Endodermal cell (in vitro differentiated cells): Measurements from ENCODE around the gene RBP4. TPM values are rescaled to one million over a fixed set of nuclear protein-coding genes. Genes with fewer than 3 reads are reported as not detected.
A peak's percentile ranks its signal among the peaks of the same experiment; 100 is the strongest.

Experiments used
- DNase-seq: peaks from one replicate; pipeline ENCODE4 v3.0.0-alpha.2; 2017
- H3K27ac ChIP-seq: 2 replicates; pipeline ENCODE4 v1.5.1; 2013; ENCODE audit warnings: mild to moderate bottlenecking, low read depth, low read length, moderate library complexity
- H3K27me3 ChIP-seq: 2 replicates; pipeline ENCODE4 v1.6.1; 2013; ENCODE audit warnings: mild to moderate bottlenecking, low read length, moderate library complexity; ENCODE audit not compliant: insufficient read depth, control insufficient read depth, poor library complexity, severe bottlenecking
- H3K36me3 ChIP-seq: 2 replicates; pipeline ENCODE4 v1.7.0; 2013; ENCODE audit warnings: mild to moderate bottlenecking, low read length, moderate library complexity; ENCODE audit not compliant: control insufficient read depth, insufficient read depth
- H3K4me1 ChIP-seq: one replicate; pipeline ENCODE4 v1.7.0; 2013; ENCODE audit warnings: low read length; ENCODE audit not compliant: control insufficient read depth, insufficient read depth
- H3K4me3 ChIP-seq: 2 replicates; pipeline ENCODE4 v1.5.1; 2013; ENCODE audit warnings: mild to moderate bottlenecking, low read length, moderate library complexity
- H3K9ac ChIP-seq: 2 replicates; pipeline ENCODE4 v1.6.1; 2013; ENCODE audit warnings: mild to moderate bottlenecking, low read length, moderate library complexity; ENCODE audit not compliant: poor library complexity, severe bottlenecking; ENCODE audit errors: extremely low read depth
- H3K9me3 ChIP-seq: 2 replicates; pipeline ENCODE4 v1.6.1; 2013; ENCODE audit warnings: mild to moderate bottlenecking, low read length, moderate library complexity; ENCODE audit not compliant: control insufficient read depth
- H3K27ac Mint-ChIP-seq: 2 replicates; pipeline ENCODE4 v1.8.0; 2020; ENCODE audit warnings: mixed read lengths
- H3K27me3 Mint-ChIP-seq: 2 replicates; pipeline ENCODE4 v1.8.0; 2021; ENCODE audit warnings: mild to moderate bottlenecking, mixed read lengths; ENCODE audit not compliant: insufficient read depth
- H3K36me3 Mint-ChIP-seq: 2 replicates; pipeline ENCODE4 v1.8.0; 2020; ENCODE audit warnings: low read depth, mixed read lengths
- H3K4me1 Mint-ChIP-seq: 2 replicates; pipeline ENCODE4 v1.8.0; 2020; ENCODE audit warnings: mixed read lengths
- H3K4me3 Mint-ChIP-seq: 2 replicates; pipeline ENCODE4 v1.8.0; 2020; ENCODE audit warnings: mild to moderate bottlenecking, moderate library complexity, mixed read lengths
- H3K9me3 Mint-ChIP-seq: 2 replicates; pipeline ENCODE4 v1.8.0; 2020; ENCODE audit warnings: mild to moderate bottlenecking, mixed read lengths
- CTCF ChIP-seq: fragments of 200-600 bp; sonication (generic); conservative IDR thresholded peaks from 2 replicates; pipeline ENCODE4 v1.5.0; 2021; ENCODE audit warnings: antibody characterized with exemption, mild to moderate bottlenecking
- WGBS, 2 experiments: methylation state at CpG; one replicate each; pipeline versions ENCODE4 v1.1.5 to v1.1.7; 2013; ENCODE audit warnings: missing lambda C conversion rate in 2 of 2, mixed read lengths in 1 of 2; ENCODE audit not compliant: insufficient coverage in 1 of 2, insufficient read length in 1 of 2; 5-methylcytosine and 5-hydroxymethylcytosine counted together
- total RNA-seq, 2 donors: library from RNA; stranded (reverse); fragmentation: NEBNext Ultra II Directional in 1 of 2; extraction: Animal tissue kit (Norgen Biotek cat#: 25700) in 1 of 2; gene quantifications; 2 replicates in 1 of 2; 3 replicates in 1 of 2; pipeline ENCODE4 v1.2.1, GENCODE V29; 2021

Gene RBP4
- total RNA-seq, 2 donors from 2014 or later = 0.82 to 0.86 TPM

- no peak overlapping the region for H3K4me3 ChIP-seq
- H3K4me3 Mint-ChIP-seq = no peak overlapping the region
- no peaks in the 10 kb centered on the region for H3K36me3 Mint-ChIP-seq
- peaks cover 39% of the 10 kb centered on the region for H3K27me3 Mint-ChIP-seq
- H3K27me3 ChIP-seq = no peaks in the 10 kb centered on the region
- DNase-seq = no peak
- H3K9me3 ChIP-seq = no peaks in the 10 kb centered on the region
- no peak overlapping the region for H3K9ac ChIP-seq
- H3K4me1 Mint-ChIP-seq = peaks cover 2% of the 10 kb centered on the region
- peak overlapping the region; percentile 36 for H3K27ac ChIP-seq
- WGBS, 2 experiments = 70% methylated on average over 10 of the region's 10 CpGs
- no peak for TF ChIP-seq CTCF
- H3K9me3 Mint-ChIP-seq = no peaks in the 10 kb centered on the region
- H3K4me1 ChIP-seq = no peaks in the 10 kb centered on the region
- no peaks in the 10 kb centered on the region for H3K36me3 ChIP-seq
- H3K27ac Mint-ChIP-seq = no peak overlapping the region
Observed at GRCh38 chr10:93542358-93542791, 58.7 kb downstream of the RBP4 start.

Other genes with a start within 250 kb of the RBP4 start
- gene MYOF, start 118.9 kb downstream of the RBP4 start, total RNA-seq = 10 to 100 TPM; 37.4 to 93.8 TPM
- gene CEP55, start 104.6 kb downstream of the RBP4 start, total RNA-seq = 10 to 100 TPM; 50.3 to 66.8 TPM
- not detected for gene FFAR4, start 34.6 kb downstream of the RBP4 start, total RNA-seq
- not detected for gene PDE6C, start 11.3 kb upstream of the RBP4 start, total RNA-seq
- gene FRA10AC1, start 101.4 kb upstream of the RBP4 start, total RNA-seq = 10 to 100 TPM; 16.5 to 28.3 TPM
- 1 to 10 TPM in 1 of 2 donors, under 1 TPM in 1; 0.60 to 2.6 TPM for gene LGI1, start 156.7 kb upstream of the RBP4 start, total RNA-seq